H9 (cell line): ENCODE results near the gene DMXL2. TPM values are rescaled to one million over a fixed set of nuclear protein-coding genes. Genes with fewer than 3 reads are reported as not detected.

Experiments
- DNase-seq: peaks from one replicate; pipeline ENCODE4 v3.0.0-alpha.2; 2017
- H2AFZ ChIP-seq: one replicate; pipeline ENCODE4 v1.6.1; 2013; ENCODE audit warnings: mild to moderate bottlenecking, low read length, control low read depth, moderate library complexity
- H2AK5ac ChIP-seq: 2 replicates; pipeline ENCODE4 v1.6.1; 2013; ENCODE audit warnings: low read length, control low read depth, mixed read lengths; ENCODE audit not compliant: insufficient read length
- H2BK120ac ChIP-seq: one replicate; pipeline ENCODE4 v1.6.1; 2013; ENCODE audit warnings: low read depth, mild to moderate bottlenecking, low read length, control low read depth, inconsistent platforms; ENCODE audit not compliant: poor library complexity, severe bottlenecking
- H2BK12ac ChIP-seq: 2 replicates; pipeline ENCODE4 v1.6.1; 2013; ENCODE audit warnings: low read length, control low read depth, mixed read lengths, low read depth; ENCODE audit not compliant: insufficient read length
- H2BK15ac ChIP-seq: 2 replicates; pipeline ENCODE4 v1.6.1; 2013; ENCODE audit warnings: low read depth, low read length, control low read depth
- H2BK20ac ChIP-seq: one replicate; pipeline ENCODE4 v1.6.1; 2013; ENCODE audit warnings: low read depth, mild to moderate bottlenecking, low read length, control low read depth, inconsistent platforms; ENCODE audit not compliant: poor library complexity, severe bottlenecking
- H2BK5ac ChIP-seq: 2 replicates; pipeline ENCODE4 v1.6.1; 2013; ENCODE audit warnings: low read length, control low read depth, mixed read lengths; ENCODE audit not compliant: insufficient read length
- H3K14ac ChIP-seq: 2 replicates; pipeline ENCODE4 v1.6.1; 2013; ENCODE audit warnings: low read length, control low read depth; ENCODE audit not compliant: insufficient read depth
- H3K18ac ChIP-seq: 2 replicates; pipeline ENCODE4 v1.6.1; 2013; ENCODE audit warnings: low read depth, mild to moderate bottlenecking, mixed read lengths, low read length, control low read depth; ENCODE audit not compliant: insufficient read length
- H3K23ac ChIP-seq: 2 replicates; pipeline ENCODE4 v1.6.1; 2013; ENCODE audit warnings: low read length, control low read depth, mixed read lengths, low read depth; ENCODE audit not compliant: insufficient read length
- H3K23me2 ChIP-seq: 2 replicates; pipeline ENCODE4 v1.6.1; 2013; ENCODE audit warnings: low read depth, mild to moderate bottlenecking, mixed read lengths, low read length, control low read depth; ENCODE audit not compliant: insufficient read length, poor library complexity, severe bottlenecking
- H3K27ac ChIP-seq: 2 replicates; pipeline ENCODE4 v1.5.1; 2013; ENCODE audit warnings: low read length, control low read depth, mixed read lengths, low read depth; ENCODE audit not compliant: insufficient read length
- H3K27me3 ChIP-seq: 2 replicates; pipeline ENCODE4 v1.6.1; 2013; ENCODE audit warnings: low read length, control low read depth, inconsistent platforms; ENCODE audit not compliant: insufficient read depth
- H3K4ac ChIP-seq: 2 replicates; pipeline ENCODE4 v1.6.1; 2013; ENCODE audit warnings: low read depth, mild to moderate bottlenecking, control low read depth, inconsistent platforms, low read length, moderate library complexity
- H3K4me1 ChIP-seq: 2 replicates; pipeline ENCODE4 v1.6.1; 2013; ENCODE audit warnings: low read length, control low read depth, inconsistent platforms; ENCODE audit not compliant: insufficient read depth
- H3K4me2 ChIP-seq: 2 replicates; pipeline ENCODE4 v1.6.1; 2013; ENCODE audit warnings: low read length, control low read depth, mixed read lengths; ENCODE audit not compliant: insufficient read length, insufficient read depth
- H3K56ac ChIP-seq: 2 replicates; pipeline ENCODE4 v1.6.1; 2013; ENCODE audit warnings: low read depth, mild to moderate bottlenecking, mixed read lengths, low read length, control low read depth; ENCODE audit not compliant: insufficient read length
- H3K79me1 ChIP-seq: 2 replicates; pipeline ENCODE4 v1.6.1; 2013; ENCODE audit warnings: low read depth, mild to moderate bottlenecking, moderate library complexity, low read length, control low read depth, inconsistent platforms; ENCODE audit not compliant: insufficient read depth, poor library complexity, severe bottlenecking
- H3K79me2 ChIP-seq: 2 replicates; pipeline ENCODE4 v1.6.1; 2013; ENCODE audit warnings: low read length, control low read depth, inconsistent platforms; ENCODE audit not compliant: insufficient read depth
- H3K9ac ChIP-seq: 2 replicates; pipeline ENCODE4 v1.6.1; 2013; ENCODE audit warnings: low read length, control low read depth, mixed read lengths; ENCODE audit not compliant: insufficient read length; ENCODE audit errors: extremely low read depth
- H3K9me3 ChIP-seq: one replicate; pipeline ENCODE4 v1.6.1; 2013; ENCODE audit warnings: low read depth, low read length, inconsistent platforms; ENCODE audit not compliant: control insufficient read depth
- H3T11ph ChIP-seq: one replicate; pipeline ENCODE4 v1.6.1; 2013; ENCODE audit warnings: mild to moderate bottlenecking, low read length, control low read depth, inconsistent platforms
- H4K20me1 ChIP-seq: one replicate; pipeline ENCODE4 v1.6.1; 2013; ENCODE audit not compliant: control insufficient read depth, insufficient read length, insufficient read depth
- H4K5ac ChIP-seq: 2 replicates; pipeline ENCODE4 v1.6.1; 2013; ENCODE audit warnings: low read depth, mild to moderate bottlenecking, mixed read lengths, low read length, control low read depth; ENCODE audit not compliant: insufficient read length
- H4K8ac ChIP-seq: replicated peaks from 2 replicates; pipeline ENCODE4 v1.6.1; 2013; ENCODE audit warnings: low read length, control low read depth, mixed read lengths, low read depth; ENCODE audit not compliant: insufficient read length
- H4K91ac ChIP-seq: 2 replicates; pipeline ENCODE4 v1.6.1; 2013; ENCODE audit warnings: low read depth, mild to moderate bottlenecking, moderate library complexity, mixed read lengths, low read length, control low read depth; ENCODE audit not compliant: insufficient read length
- H3K27ac Mint-ChIP-seq, 3 experiments: 2 replicates in 2 of 3; 3 replicates in 1 of 3; pipeline ENCODE4 v1.8.0; 2020 to 2021; ENCODE audit warnings: mixed read lengths in 3 of 3, mild to moderate bottlenecking in 1 of 3, moderate library complexity in 1 of 3
- H3K27me3 Mint-ChIP-seq: 2 replicates; pipeline ENCODE4 v1.8.0; 2021; ENCODE audit warnings: low read depth, mild to moderate bottlenecking, moderate library complexity, mixed read lengths
- H3K36me3 Mint-ChIP-seq, 3 experiments: 2 replicates in 2 of 3; 3 replicates in 1 of 3; pipeline ENCODE4 v1.8.0; 2020 to 2021; ENCODE audit warnings: low read depth in 3 of 3, mixed read lengths in 3 of 3; ENCODE audit not compliant: insufficient read depth in 1 of 3
- H3K4me1 Mint-ChIP-seq, 2 experiments: 2 replicates each; pipeline ENCODE4 v1.8.0; 2020; ENCODE audit warnings: mixed read lengths in 2 of 2
- H3K4me3 Mint-ChIP-seq, 2 experiments: 2 replicates in 1 of 2; 3 replicates in 1 of 2; pipeline ENCODE4 v1.8.0; 2020 to 2021; ENCODE audit warnings: mild to moderate bottlenecking in 2 of 2, mixed read lengths in 2 of 2, moderate library complexity in 1 of 2
- H3K9me3 Mint-ChIP-seq, 2 experiments: 2 replicates in 1 of 2; 3 replicates in 1 of 2; pipeline ENCODE4 v1.8.0; 2020; ENCODE audit warnings: mild to moderate bottlenecking in 2 of 2, mixed read lengths in 2 of 2, moderate library complexity in 1 of 2
- WGBS: extraction: QIAGEN DNeasy Blood & Tissue Kit; methylation state at CpG from one replicate; pipeline ENCODE4 v1.1.7; 2013; ENCODE audit warnings: missing lambda C conversion rate, low lambda C conversion rate, mixed read lengths; ENCODE audit not compliant: insufficient read length; ENCODE audit errors: extremely low coverage; 5-methylcytosine and 5-hydroxymethylcytosine counted together
- total RNA-seq: library from RNA; stranded (reverse); gene quantifications from 2 replicates; pipeline ENCODE4 v1.2.1, GENCODE V29; 2021
- TF ChIP-seq, protein P1 (sequence below): fragments of 200-600 bp; sonication (generic); conservative IDR thresholded peaks from 3 replicates; pipeline ENCODE4 v1.8.0; 2021; ENCODE audit warnings: antibody characterized with exemption, mild to moderate bottlenecking

The DMXL2 gene
- total RNA-seq, 1 experiment from 2014 or later = 13.9 TPM

- H2BK120ac ChIP-seq = no peak overlapping the region
- Mint-ChIP-seq H3K9me3 (peaks cover 5% of the 10 kb centered on the region in 2 experiments), H3K4me3 (no peak overlapping the region), H3K27me3 (peaks cover 5% of the 10 kb centered on the region), H3K27ac (no peak overlapping the region), H3K4me1 (peaks cover 11 to 14% of the 10 kb centered on the region in 2 experiments), H3K36me3 (peaks cover 4 to 5% (median 4%) of the 10 kb centered on the region in 3 experiments; a peak in 6 of 7 replicates)
- H4K20me1 ChIP-seq = no peaks in the 10 kb centered on the region
- H3K18ac ChIP-seq = no peak overlapping the region
- TF ChIP-seq, protein P1, sequence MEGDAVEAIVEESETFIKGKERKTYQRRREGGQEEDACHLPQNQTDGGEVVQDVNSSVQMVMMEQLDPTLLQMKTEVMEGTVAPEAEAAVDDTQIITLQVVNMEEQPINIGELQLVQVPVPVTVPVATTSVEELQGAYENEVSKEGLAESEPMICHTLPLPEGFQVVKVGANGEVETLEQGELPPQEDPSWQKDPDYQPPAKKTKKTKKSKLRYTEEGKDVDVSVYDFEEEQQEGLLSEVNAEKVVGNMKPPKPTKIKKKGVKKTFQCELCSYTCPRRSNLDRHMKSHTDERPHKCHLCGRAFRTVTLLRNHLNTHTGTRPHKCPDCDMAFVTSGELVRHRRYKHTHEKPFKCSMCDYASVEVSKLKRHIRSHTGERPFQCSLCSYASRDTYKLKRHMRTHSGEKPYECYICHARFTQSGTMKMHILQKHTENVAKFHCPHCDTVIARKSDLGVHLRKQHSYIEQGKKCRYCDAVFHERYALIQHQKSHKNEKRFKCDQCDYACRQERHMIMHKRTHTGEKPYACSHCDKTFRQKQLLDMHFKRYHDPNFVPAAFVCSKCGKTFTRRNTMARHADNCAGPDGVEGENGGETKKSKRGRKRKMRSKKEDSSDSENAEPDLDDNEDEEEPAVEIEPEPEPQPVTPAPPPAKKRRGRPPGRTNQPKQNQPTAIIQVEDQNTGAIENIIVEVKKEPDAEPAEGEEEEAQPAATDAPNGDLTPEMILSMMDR = no peak
- no peaks in the 10 kb centered on the region for H3K79me1 ChIP-seq
- no peak overlapping the region for H3K27ac ChIP-seq
- peaks cover 7% of the 10 kb centered on the region for H3K23me2 ChIP-seq
- 0 out of 2 replicates have a peak, but pooled peaks cover 2% of the 10 kb centered on the region for H3K79me2 ChIP-seq
- no peak overlapping the region for H3T11ph ChIP-seq
- no peak overlapping the region for H3K56ac ChIP-seq
- H4K91ac ChIP-seq = no peak overlapping the region
- no peaks in the 10 kb centered on the region for H3K4me1 ChIP-seq
- H3K4ac ChIP-seq = no peak overlapping the region
- no peak overlapping the region for H4K8ac ChIP-seq
- H3K9me3 ChIP-seq = no peaks in the 10 kb centered on the region
- H3K23ac ChIP-seq = no peak overlapping the region
- H3K4me2 ChIP-seq = no peak overlapping the region
- H2BK5ac ChIP-seq = no peak overlapping the region
- no peak overlapping the region for H2BK12ac ChIP-seq
- H3K9ac ChIP-seq = no peak overlapping the region
- H3K27me3 ChIP-seq = no peaks in the 10 kb centered on the region; the same call in 1 of the 2 replicates
- H2BK20ac ChIP-seq = no peak overlapping the region
- no peak overlapping the region for H2AFZ ChIP-seq
- H3K14ac ChIP-seq = no peak overlapping the region
- WGBS = no CpG with 5 or more reads among the region's 3 CpGs
- no peak overlapping the region for H2AK5ac ChIP-seq
- no peak overlapping the region for H2BK15ac ChIP-seq
- DNase-seq = no peak
- H4K5ac ChIP-seq = no peak overlapping the region
Measured at GRCh38 chr15:51617886-51618285, 4.7 kb downstream of the DMXL2 start.
